ENCODE results near the gene TACO1. TPM values are rescaled to one million over a fixed set of nuclear protein-coding genes. Genes with fewer than 3 reads are reported as not detected.

TACO1 gene
- polyA plus RNA-seq, 2 of the 4 experiments (the other 2 are of a cell fraction) = 49.1 to 49.9 TPM

DNA sequence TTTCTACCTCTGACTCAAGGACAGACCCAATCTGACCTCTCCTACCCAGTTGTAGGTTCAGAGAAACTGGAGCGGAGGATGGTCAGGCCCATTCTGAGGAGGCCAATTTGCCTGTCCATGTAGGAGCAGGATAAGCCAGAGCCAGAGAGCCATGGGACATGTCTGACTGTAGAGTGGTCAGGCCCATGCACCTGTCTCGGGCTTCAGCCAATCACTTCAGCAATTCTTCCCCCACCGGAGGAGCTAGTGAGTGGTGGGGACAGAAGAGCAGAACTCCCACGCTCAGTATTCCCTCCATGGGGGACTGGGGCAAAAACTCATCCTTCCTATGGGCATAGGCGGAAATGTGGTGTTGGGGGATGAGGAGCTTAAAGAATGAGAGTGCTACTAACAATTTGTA is 36.1 kb upstream of the TACO1 start:
- Histone ChIP-seq H3K4me3 (no peak overlapping the region), H3K4me1 (no peaks in the 10 kb centered on the region), H3K9me3 (no peaks in the 10 kb centered on the region), H3K4me2 (no peak overlapping the region), H3K27ac (no peak overlapping the region)
- 92% methylated on average over 5 of the region's 5 CpGs for WGBS (ENCODE audit: missing lambda C conversion rate)
- ChIA-PET CTCF (interaction anchor here (0.9 to 1.9 kb wide), 4 partner anchors 47 to 139 kb away, joined by 3 to 7 read pairs (median 6); no protein-coding TSS in a partner anchor), POLR2A (no interaction called here)
- no peak for TF ChIP-seq CBX8 (IDR thresholded peaks at IDR 0.05)
- no peak for TF ChIP-seq EHMT2 (IDR thresholded peaks at IDR 0.05; ENCODE audit: low read depth)
- TF ChIP-seq CEBPB (IDR thresholded peaks at IDR 0.05) = no peak
- no peak for TF ChIP-seq ZC3H11A (IDR thresholded peaks at IDR 0.05)
- FAIRE-seq = no peak
- no peak for DNase-seq (ENCODE audit: low read depth in 1 of 2, low spot score in 1 of 2)
- peak in 1 of 2 experiments; percentile 49; a peak in 3 of 6 replicates for ATAC-seq

DNA sequence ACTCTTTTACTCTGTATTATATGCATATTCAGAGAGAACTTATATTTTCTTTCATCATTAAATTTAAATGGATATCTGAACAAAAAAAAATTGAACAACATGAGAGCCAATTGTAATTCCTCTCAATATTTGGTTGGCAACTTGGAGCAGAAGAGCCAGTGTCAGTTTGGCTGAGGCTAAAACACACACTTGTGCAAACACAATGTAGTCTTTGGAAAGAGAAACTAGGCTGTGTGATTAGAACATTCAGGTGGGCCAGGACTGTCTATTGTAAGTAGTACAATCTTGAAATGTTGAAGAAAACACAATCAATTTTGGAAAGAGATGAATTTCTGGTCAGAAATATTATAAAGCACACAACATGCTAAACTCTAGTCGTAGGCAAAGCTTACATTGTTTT is 33.5 kb upstream of the TACO1 start:
- H3K27ac ChIP-seq = no peak overlapping the region
- peaks cover 8% of the 10 kb centered on the region; the same call in 1 of the 3 replicates for H3K4me1 ChIP-seq
- no peak overlapping the region for H3K4me2 ChIP-seq
- ChIA-PET CTCF (interaction anchor here (0.8 to 2.7 kb wide), 6 partner anchors 16 to 142 kb away, joined by 3 to 13 read pairs (median 4); partner anchors contain the start of gene MAP3K3), POLR2A (no interaction called here)
- no peaks in the 10 kb centered on the region for H3K9me3 ChIP-seq
- H3K4me3 ChIP-seq = no peak overlapping the region
- DNase-seq (ENCODE audit: low read depth in 1 of 2, low spot score in 1 of 2) (no peak), ATAC-seq (no peak), FAIRE-seq (no peak)
- TF ChIP-seq JUN (IDR thresholded peaks at IDR 0.05) (no peak), POLR2AphosphoS2 (conservative IDR thresholded peaks at IDR 0.05; ENCODE audit: low read length) (no peak), TFCP2L1 (CRISPR knock-in tag; IDR thresholded peaks at IDR 0.05) (no peak)
- WGBS (ENCODE audit: missing lambda C conversion rate) = 92% methylated on average over 1 of the region's 1 CpG

- FAIRE-seq (no peak), DNase-seq (ENCODE audit: low read depth in 1 of 2, low spot score in 1 of 2) (no peak), ATAC-seq (no peak)
- Histone ChIP-seq H3K4me2 (no peak overlapping the region), H3K27ac (no peak overlapping the region), H3K4me3 (no peak overlapping the region), H3K9me3 (no peaks in the 10 kb centered on the region), H3K4me1 (peaks cover 8% of the 10 kb centered on the region; the same call in 1 of the 3 replicates)
- WGBS (ENCODE audit: missing lambda C conversion rate) = 89% methylated on average over 8 of the region's 8 CpGs
- POLR2A ChIA-PET = no interaction called here
- no peak for TF ChIP-seq CBX8 (IDR thresholded peaks at IDR 0.05)
- TF ChIP-seq, protein P1, sequence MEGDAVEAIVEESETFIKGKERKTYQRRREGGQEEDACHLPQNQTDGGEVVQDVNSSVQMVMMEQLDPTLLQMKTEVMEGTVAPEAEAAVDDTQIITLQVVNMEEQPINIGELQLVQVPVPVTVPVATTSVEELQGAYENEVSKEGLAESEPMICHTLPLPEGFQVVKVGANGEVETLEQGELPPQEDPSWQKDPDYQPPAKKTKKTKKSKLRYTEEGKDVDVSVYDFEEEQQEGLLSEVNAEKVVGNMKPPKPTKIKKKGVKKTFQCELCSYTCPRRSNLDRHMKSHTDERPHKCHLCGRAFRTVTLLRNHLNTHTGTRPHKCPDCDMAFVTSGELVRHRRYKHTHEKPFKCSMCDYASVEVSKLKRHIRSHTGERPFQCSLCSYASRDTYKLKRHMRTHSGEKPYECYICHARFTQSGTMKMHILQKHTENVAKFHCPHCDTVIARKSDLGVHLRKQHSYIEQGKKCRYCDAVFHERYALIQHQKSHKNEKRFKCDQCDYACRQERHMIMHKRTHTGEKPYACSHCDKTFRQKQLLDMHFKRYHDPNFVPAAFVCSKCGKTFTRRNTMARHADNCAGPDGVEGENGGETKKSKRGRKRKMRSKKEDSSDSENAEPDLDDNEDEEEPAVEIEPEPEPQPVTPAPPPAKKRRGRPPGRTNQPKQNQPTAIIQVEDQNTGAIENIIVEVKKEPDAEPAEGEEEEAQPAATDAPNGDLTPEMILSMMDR (IDR thresholded peaks at IDR 0.05) = no peak
- TF ChIP-seq RFX5 (IDR thresholded peaks at IDR 0.05) = no peak
- no peak for TF ChIP-seq RAD21 (conservative IDR thresholded peaks at IDR 0.05 in 1 of 2, IDR thresholded peaks at IDR 0.05 in 1 of 2)
- TF ChIP-seq JUNB (IDR thresholded peaks at IDR 0.05) = no peak
- no peak for TF ChIP-seq NFE2L2 (conservative IDR thresholded peaks at IDR 0.05; ENCODE audit: low read length)
- TF ChIP-seq PHF8 (IDR thresholded peaks at IDR 0.05; ENCODE audit: borderline replicate concordance, low read depth) = no peak
- no peak for TF ChIP-seq USF2 (IDR thresholded peaks at IDR 0.05)
- TF ChIP-seq FOSB (CRISPR knock-in tag; IDR thresholded peaks at IDR 0.05) = no peak
- TF ChIP-seq MYC (IDR thresholded peaks at IDR 0.05; ENCODE audit: borderline replicate concordance, low read length) = no peak
- TF ChIP-seq, protein P2, sequence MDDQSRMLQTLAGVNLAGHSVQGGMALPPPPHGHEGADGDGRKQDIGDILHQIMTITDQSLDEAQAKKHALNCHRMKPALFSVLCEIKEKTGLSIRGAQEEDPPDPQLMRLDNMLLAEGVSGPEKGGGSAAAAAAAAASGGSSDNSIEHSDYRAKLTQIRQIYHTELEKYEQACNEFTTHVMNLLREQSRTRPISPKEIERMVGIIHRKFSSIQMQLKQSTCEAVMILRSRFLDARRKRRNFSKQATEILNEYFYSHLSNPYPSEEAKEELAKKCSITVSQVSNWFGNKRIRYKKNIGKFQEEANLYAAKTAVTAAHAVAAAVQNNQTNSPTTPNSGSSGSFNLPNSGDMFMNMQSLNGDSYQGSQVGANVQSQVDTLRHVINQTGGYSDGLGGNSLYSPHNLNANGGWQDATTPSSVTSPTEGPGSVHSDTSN (IDR thresholded peaks at IDR 0.05) = no peak
- TF ChIP-seq SREBF2 (IDR thresholded peaks at IDR 0.05) = no peak
- no peak for TF ChIP-seq NR3C1 (IDR thresholded peaks at IDR 0.05)
- TF ChIP-seq FOXS1 (CRISPR knock-in tag; IDR thresholded peaks at IDR 0.05) = no peak
- no peak for TF ChIP-seq JUN (IDR thresholded peaks at IDR 0.05)
- no peak for TF ChIP-seq BHLHE40 (IDR thresholded peaks at IDR 0.05; ENCODE audit: low read depth, low read length)
- TF ChIP-seq ZC3H11A (IDR thresholded peaks at IDR 0.05) = no peak
- no peak for TF ChIP-seq RARB (CRISPR knock-in tag; IDR thresholded peaks at IDR 0.05)
- TF ChIP-seq, protein P3, sequence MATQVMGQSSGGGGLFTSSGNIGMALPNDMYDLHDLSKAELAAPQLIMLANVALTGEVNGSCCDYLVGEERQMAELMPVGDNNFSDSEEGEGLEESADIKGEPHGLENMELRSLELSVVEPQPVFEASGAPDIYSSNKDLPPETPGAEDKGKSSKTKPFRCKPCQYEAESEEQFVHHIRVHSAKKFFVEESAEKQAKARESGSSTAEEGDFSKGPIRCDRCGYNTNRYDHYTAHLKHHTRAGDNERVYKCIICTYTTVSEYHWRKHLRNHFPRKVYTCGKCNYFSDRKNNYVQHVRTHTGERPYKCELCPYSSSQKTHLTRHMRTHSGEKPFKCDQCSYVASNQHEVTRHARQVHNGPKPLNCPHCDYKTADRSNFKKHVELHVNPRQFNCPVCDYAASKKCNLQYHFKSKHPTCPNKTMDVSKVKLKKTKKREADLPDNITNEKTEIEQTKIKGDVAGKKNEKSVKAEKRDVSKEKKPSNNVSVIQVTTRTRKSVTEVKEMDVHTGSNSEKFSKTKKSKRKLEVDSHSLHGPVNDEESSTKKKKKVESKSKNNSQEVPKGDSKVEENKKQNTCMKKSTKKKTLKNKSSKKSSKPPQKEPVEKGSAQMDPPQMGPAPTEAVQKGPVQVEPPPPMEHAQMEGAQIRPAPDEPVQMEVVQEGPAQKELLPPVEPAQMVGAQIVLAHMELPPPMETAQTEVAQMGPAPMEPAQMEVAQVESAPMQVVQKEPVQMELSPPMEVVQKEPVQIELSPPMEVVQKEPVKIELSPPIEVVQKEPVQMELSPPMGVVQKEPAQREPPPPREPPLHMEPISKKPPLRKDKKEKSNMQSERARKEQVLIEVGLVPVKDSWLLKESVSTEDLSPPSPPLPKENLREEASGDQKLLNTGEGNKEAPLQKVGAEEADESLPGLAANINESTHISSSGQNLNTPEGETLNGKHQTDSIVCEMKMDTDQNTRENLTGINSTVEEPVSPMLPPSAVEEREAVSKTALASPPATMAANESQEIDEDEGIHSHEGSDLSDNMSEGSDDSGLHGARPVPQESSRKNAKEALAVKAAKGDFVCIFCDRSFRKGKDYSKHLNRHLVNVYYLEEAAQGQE (IDR thresholded peaks at IDR 0.05) = no peak
- no peak for TF ChIP-seq ZNF302 (CRISPR knock-in tag; IDR thresholded peaks at IDR 0.05)
- CTCF ChIA-PET = interaction anchor here (0.6 to 2.7 kb wide), 8 partner anchors 10 to 164 kb away, joined by 3 to 15 read pairs (median 4); no protein-coding TSS in a partner anchor
Observed at GRCh38 chr17:63568563-63568962, 32.1 kb upstream of the TACO1 start.

All from A549 (cell line).